Endothelial cell of umbilical vein (primary cell): Measurements from ENCODE around the gene TBCD. TPM values are rescaled to one million over a fixed set of nuclear protein-coding genes. Genes with fewer than 3 reads are reported as not detected.

Experiments used
- BruUV-seq: library from RNA; stranded (reverse); fragments of 400-500 nt; replicated peaks from 2 replicates; lab custom pipeline; 2021; lab: Mats Ljungman, UMichigan
- CTCF ChIA-PET: fragments of 300-600, 350-600 bp; sonication (Branson Sonifier 250); formaldehyde crosslinking; loops from one replicate; lab custom pipeline; 2021; ENCODE audit warnings: antibody characterized with exemption, inconsistent platforms; lab: Charles Lee
- POLR2A ChIA-PET: fragments of 300-600, 350-600 bp; sonication (Branson Sonifier 250); formaldehyde crosslinking; loops from one replicate; lab custom pipeline; 2021; ENCODE audit warnings: antibody characterized with exemption, inconsistent platforms; lab: Charles Lee
- DNase-seq: peaks from one replicate; pipeline ENCODE4 v3.0.0-alpha.2; 2011; ENCODE audit warnings: low read depth, low spot score
- FAIRE-seq: peaks from 2 replicates; lab custom pipeline; 2011; peaks lifted over from hg19 to GRCh38; lab: Jason Lieb, UNC
- H2AFZ ChIP-seq: 2 replicates; pipeline ENCODE4 v1.6.0; 2012; ENCODE audit warnings: low read depth, low read length, control low read depth, inconsistent platforms
- H3K27ac ChIP-seq: 2 replicates; pipeline ENCODE4 v1.5.1; 2011; ENCODE audit warnings: low read depth, mild to moderate bottlenecking, control low read depth, low read length, moderate library complexity; ENCODE audit not compliant: insufficient read depth
- H3K27me3 ChIP-seq, 2 experiments: 2 replicates each; pipeline versions ENCODE4 v1.6.0 to v1.6.1; 2011; ENCODE audit warnings: low read length in 2 of 2, mixed read lengths in 1 of 2; ENCODE audit not compliant: control insufficient read depth in 2 of 2, insufficient read depth in 2 of 2
- H3K36me3 ChIP-seq, 2 experiments: 2 replicates in 1 of 2; 3 replicates in 1 of 2; pipeline ENCODE4 v1.5.1; 2011; ENCODE audit warnings: low read length in 2 of 2, mild to moderate bottlenecking in 1 of 2, moderate library complexity in 1 of 2; ENCODE audit not compliant: control insufficient read depth in 2 of 2, insufficient read depth in 2 of 2; ENCODE audit errors: extremely low read depth in 1 of 2
- H3K4me1 ChIP-seq: 3 replicates; pipeline ENCODE4 v1.5.1; 2011; ENCODE audit warnings: mild to moderate bottlenecking, low read length; ENCODE audit not compliant: control insufficient read depth, insufficient read depth; ENCODE audit errors: extremely low read depth
- H3K4me2 ChIP-seq: 2 replicates; pipeline ENCODE4 v1.6.1; 2011; ENCODE audit warnings: low read length, control low read depth, mixed read lengths; ENCODE audit not compliant: insufficient read depth
- H3K4me3 ChIP-seq, 3 experiments: fragments of 200-600 bp in 1 of 3; sonication (generic), shearing (Covaris generic) in 1 of 3; replicated peaks in 1 of 3; 2 replicates each; pipeline ENCODE4 v1.5.1; 2011 to 2016; ENCODE audit warnings: control low read depth in 3 of 3, low read length in 3 of 3, mild to moderate bottlenecking in 2 of 3, inconsistent platforms in 1 of 3, low read depth in 1 of 3, moderate library complexity in 1 of 3; ENCODE audit not compliant: insufficient read depth in 1 of 3
- H3K79me2 ChIP-seq: 2 replicates; pipeline ENCODE4 v1.6.0; 2012; ENCODE audit warnings: low read length, inconsistent platforms; ENCODE audit not compliant: control insufficient read depth, insufficient read depth
- H3K9ac ChIP-seq: replicated peaks from 2 replicates; pipeline ENCODE3; 2011; ENCODE audit warnings: low read length, control low read depth; ENCODE audit not compliant: insufficient read depth; ENCODE audit errors: extremely low read depth
- H3K9me1 ChIP-seq: replicated peaks from 3 replicates; pipeline ENCODE4 v1.6.0; 2011; ENCODE audit warnings: mild to moderate bottlenecking, low read length; ENCODE audit not compliant: control insufficient read depth, insufficient read depth; ENCODE audit errors: extremely low read depth
- H3K9me3 ChIP-seq: replicated peaks from 2 replicates; pipeline ENCODE4 v1.5.1; 2012; ENCODE audit warnings: low read length, inconsistent platforms; ENCODE audit not compliant: control insufficient read depth, insufficient read depth
- H4K20me1 ChIP-seq: replicated peaks from 2 replicates; pipeline ENCODE3; 2011; ENCODE audit warnings: mild to moderate bottlenecking, low read length; ENCODE audit not compliant: control insufficient read depth, insufficient read depth; ENCODE audit errors: extremely low read depth
- EZH2 ChIP-seq: IDR thresholded peaks from 2 replicates; pipeline ENCODE4 v1.6.1; 2012; ENCODE audit warnings: borderline replicate concordance, low read depth, mild to moderate bottlenecking, moderate library complexity, low read length, inconsistent platforms; ENCODE audit not compliant: severe bottlenecking
- FOS ChIP-seq: IDR thresholded peaks from 2 replicates; pipeline ENCODE4 v1.6.1; 2011; ENCODE audit warnings: mild to moderate bottlenecking, low read length, moderate library complexity, borderline replicate concordance; ENCODE audit not compliant: insufficient read depth
- GATA2 ChIP-seq: IDR thresholded peaks from 2 replicates; pipeline ENCODE4 v1.7.0; 2011; ENCODE audit warnings: low read depth, mild to moderate bottlenecking, moderate library complexity, mixed read lengths, low read length; ENCODE audit not compliant: insufficient read length, insufficient read depth
- JUN ChIP-seq: IDR thresholded peaks from 2 replicates; pipeline ENCODE4 v1.6.1; 2011; ENCODE audit warnings: borderline replicate concordance, low read depth; ENCODE audit not compliant: insufficient read length, insufficient read depth
- MYC ChIP-seq: IDR thresholded peaks from one replicate; pipeline ENCODE4 v1.6.1; 2011; ENCODE audit warnings: mild to moderate bottlenecking, low read depth, low read length
- POLR2A ChIP-seq: IDR thresholded peaks from 2 replicates; pipeline ENCODE4 v1.6.1; 2012; ENCODE audit warnings: low read depth, mild to moderate bottlenecking, control low read depth, low read length
- POLR2AphosphoS5 ChIP-seq: IDR thresholded peaks from 2 replicates; pipeline ENCODE4 v1.6.1; 2012; ENCODE audit warnings: low read depth, mild to moderate bottlenecking, control low read depth, low read length, moderate library complexity; ENCODE audit not compliant: insufficient read depth
- dilution Hi-C: fragments of 300-500 bp; cut with MboI; formaldehyde crosslinking; loops from one replicate; pipeline ENCODE4 v1.15.0; 2019; ENCODE audit warnings: low sequenced_read_pairs; ENCODE audit not compliant: extremely low pct_ligation_motif_present
- intact Hi-C: fragments of 100-400 bp; cut with micrococcal nuclease; formaldehyde crosslinking; loops from one replicate; pipeline ENCODE4 v1.10.0; 2022
- polyA plus RNA-seq, 4 experiments: library from polyadenylated mRNA; depleted of rRNA in 3 of 4; stranded (reverse) in 3 of 4; unstranded in 1 of 4; fragments of >200 nt; gene quantifications; 2 replicates each; pipeline versions ENCODE4 v1.2.1 to v1.2.3, GENCODE V29; 2011 to 2012; ENCODE audit warnings: missing spikeins in 1 of 4
- total RNA-seq: library from RNA; stranded (reverse); gene quantifications from 2 replicates; pipeline ENCODE4 v1.2.3, GENCODE V29; 2021
- TF ChIP-seq, protein P1 (sequence below): IDR thresholded peaks from 2 replicates; pipeline ENCODE4 v1.6.1; 2011; ENCODE audit not compliant: insufficient read depth, insufficient read length
- TF ChIP-seq, protein P2 (sequence below), 2 donors: IDR thresholded peaks; 1 replicate in 1 of 2; 2 replicates in 1 of 2; pipeline ENCODE4 v1.5.1; 2011; ENCODE audit warnings: low read length in 2 of 2, mild to moderate bottlenecking in 2 of 2, moderate library complexity in 2 of 2, control low read depth in 1 of 2, inconsistent platforms in 1 of 2, low read depth in 1 of 2; ENCODE audit not compliant: insufficient read depth in 1 of 2; ENCODE audit errors: extremely low read depth in 1 of 2

Gene TBCD
- total and polyA plus RNA-seq, 2 donors (not counting 3 experiments of a cell fraction or from before 2014, with no cell fraction given): 121 to 145 TPM

DNA sequence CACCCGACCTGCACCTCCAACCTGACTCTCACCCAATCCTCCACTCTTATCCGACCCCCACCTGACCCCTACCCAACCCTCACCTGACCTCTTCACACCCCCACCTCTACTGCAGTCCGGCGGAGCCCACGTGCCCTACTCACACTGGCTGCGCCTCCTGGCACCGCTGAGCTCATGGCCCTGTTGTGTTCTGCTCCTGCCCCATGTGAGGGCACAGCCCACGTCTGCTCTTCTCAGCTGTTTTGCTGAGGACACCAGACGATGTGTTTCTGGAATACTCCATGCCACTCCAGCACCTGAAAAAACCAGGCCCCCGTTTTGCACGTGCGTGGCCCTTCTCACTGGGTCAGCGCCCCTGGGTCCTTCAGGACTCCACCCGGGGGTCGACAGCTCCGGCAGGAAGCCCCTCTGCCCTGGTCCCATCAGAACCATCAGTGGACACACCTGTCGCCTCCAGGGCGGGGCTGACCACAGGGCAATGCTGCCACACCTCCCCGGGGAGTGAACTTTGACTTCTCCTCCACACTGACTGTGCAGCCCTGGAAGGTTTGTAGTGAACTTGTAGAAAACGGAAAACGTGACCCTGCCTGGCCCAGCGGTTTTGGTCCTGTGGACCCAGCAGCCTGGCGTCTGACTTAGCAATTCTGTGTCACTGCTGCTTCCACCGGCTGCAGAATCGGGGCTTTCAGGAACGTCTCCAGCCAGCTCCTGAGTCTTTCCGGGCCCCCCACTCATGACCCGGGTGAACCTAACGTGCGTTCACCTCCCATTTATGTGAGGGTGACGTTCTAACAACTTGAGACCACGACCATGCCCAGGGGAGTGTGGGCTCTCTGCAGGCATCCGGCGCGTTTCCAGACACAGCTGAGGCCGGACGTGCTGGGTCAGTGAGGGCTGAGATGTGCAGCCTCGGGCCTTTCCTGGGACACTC, 47.7 kb upstream of the TBCD start:
- Histone ChIP-seq H3K4me3 (no peak overlapping the region), H3K4me2 (no peak overlapping the region), H3K36me3 (no peaks in the 10 kb centered on the region), H3K9me3 (no peaks in the 10 kb centered on the region), H3K9me1 (no peaks in the 10 kb centered on the region), H3K27me3 (no peaks in the 10 kb centered on the region), H3K79me2 (no peaks in the 10 kb centered on the region), H3K9ac (no peak overlapping the region), H3K27ac (no peak overlapping the region), H3K4me1 (no peaks in the 10 kb centered on the region), H4K20me1 (no peaks in the 10 kb centered on the region), H2AFZ (no peak overlapping the region)
- dilution Hi-C loops (no loop called here), intact Hi-C loops (no loop called here)
- CTCF ChIA-PET: no interaction called here
- POLR2A ChIA-PET: no interaction called here
- TF ChIP-seq, protein P1, sequence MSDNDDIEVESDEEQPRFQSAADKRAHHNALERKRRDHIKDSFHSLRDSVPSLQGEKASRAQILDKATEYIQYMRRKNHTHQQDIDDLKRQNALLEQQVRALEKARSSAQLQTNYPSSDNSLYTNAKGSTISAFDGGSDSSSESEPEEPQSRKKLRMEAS: no peak
- no peak for TF ChIP-seq POLR2A
- no peak for TF ChIP-seq EZH2
- TF ChIP-seq MYC: no peak
- no peak for TF ChIP-seq POLR2AphosphoS5
- TF ChIP-seq FOS: no peak
- TF ChIP-seq, protein P2, sequence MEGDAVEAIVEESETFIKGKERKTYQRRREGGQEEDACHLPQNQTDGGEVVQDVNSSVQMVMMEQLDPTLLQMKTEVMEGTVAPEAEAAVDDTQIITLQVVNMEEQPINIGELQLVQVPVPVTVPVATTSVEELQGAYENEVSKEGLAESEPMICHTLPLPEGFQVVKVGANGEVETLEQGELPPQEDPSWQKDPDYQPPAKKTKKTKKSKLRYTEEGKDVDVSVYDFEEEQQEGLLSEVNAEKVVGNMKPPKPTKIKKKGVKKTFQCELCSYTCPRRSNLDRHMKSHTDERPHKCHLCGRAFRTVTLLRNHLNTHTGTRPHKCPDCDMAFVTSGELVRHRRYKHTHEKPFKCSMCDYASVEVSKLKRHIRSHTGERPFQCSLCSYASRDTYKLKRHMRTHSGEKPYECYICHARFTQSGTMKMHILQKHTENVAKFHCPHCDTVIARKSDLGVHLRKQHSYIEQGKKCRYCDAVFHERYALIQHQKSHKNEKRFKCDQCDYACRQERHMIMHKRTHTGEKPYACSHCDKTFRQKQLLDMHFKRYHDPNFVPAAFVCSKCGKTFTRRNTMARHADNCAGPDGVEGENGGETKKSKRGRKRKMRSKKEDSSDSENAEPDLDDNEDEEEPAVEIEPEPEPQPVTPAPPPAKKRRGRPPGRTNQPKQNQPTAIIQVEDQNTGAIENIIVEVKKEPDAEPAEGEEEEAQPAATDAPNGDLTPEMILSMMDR (IDR thresholded peaks at IDR 0.05; ENCODE audit: extremely low read depth in 1 of 2, insufficient read depth in 1 of 2, low read depth in 1 of 2, low read length in 2 of 2): no peak
- no peak for TF ChIP-seq JUN
- TF ChIP-seq GATA2: no peak
- BruUV-seq: no TSS peak
- FAIRE-seq: no peak
- no peak for DNase-seq
